Measurements from ENCODE around the gene MAP1B. TPM values are rescaled to one million over a fixed set of nuclear protein-coding genes. Genes with fewer than 3 reads are reported as not detected.

MAP1B gene
- total and polyA plus RNA-seq, 12 donors: 13.1 to 154 (median 90.0) TPM

GRCh38 chr5:72137826-72138409 is 30.6 kb downstream of the MAP1B start:
- no peak overlapping the region for H3K27ac ChIP-seq
- intact Hi-C loops (cut with DNase I): loop anchor here in 7 of 10 donors (1.0 to 10.0 kb wide), 6 partner anchors 107 to 174 kb away; no protein-coding TSS in a partner anchor

GRCh38 chr5:72138943-72139521 is 31.8 kb downstream of the MAP1B start:
- DNase-seq: no peak
- H3K4me1 ChIP-seq: peaks cover 0 to 78% (median 46%) of the 10 kb centered on the region in 9 donors
- H3K9me3 ChIP-seq: no peaks in the 10 kb centered on the region
- H3K36me3 ChIP-seq: no peaks in the 10 kb centered on the region
- H3K27ac ChIP-seq: peak overlapping the region in 8 of 10 donors; percentile 1 to 38 (median 18)
- peaks cover 0 to 12% (median 0%) of the 10 kb centered on the region in 7 donors for H3K27me3 ChIP-seq
- TF ChIP-seq, protein P1, sequence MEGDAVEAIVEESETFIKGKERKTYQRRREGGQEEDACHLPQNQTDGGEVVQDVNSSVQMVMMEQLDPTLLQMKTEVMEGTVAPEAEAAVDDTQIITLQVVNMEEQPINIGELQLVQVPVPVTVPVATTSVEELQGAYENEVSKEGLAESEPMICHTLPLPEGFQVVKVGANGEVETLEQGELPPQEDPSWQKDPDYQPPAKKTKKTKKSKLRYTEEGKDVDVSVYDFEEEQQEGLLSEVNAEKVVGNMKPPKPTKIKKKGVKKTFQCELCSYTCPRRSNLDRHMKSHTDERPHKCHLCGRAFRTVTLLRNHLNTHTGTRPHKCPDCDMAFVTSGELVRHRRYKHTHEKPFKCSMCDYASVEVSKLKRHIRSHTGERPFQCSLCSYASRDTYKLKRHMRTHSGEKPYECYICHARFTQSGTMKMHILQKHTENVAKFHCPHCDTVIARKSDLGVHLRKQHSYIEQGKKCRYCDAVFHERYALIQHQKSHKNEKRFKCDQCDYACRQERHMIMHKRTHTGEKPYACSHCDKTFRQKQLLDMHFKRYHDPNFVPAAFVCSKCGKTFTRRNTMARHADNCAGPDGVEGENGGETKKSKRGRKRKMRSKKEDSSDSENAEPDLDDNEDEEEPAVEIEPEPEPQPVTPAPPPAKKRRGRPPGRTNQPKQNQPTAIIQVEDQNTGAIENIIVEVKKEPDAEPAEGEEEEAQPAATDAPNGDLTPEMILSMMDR (IDR thresholded peaks at IDR 0.05): no peak
- ATAC-seq: peak in 5 of 8 donors; percentile 10 to 44 (median 34)
- no peak overlapping the region for H3K4me3 ChIP-seq
- 50 to 63% methylated on average over 8 of the region's 8 CpGs for WGBS, 2 donors
- intact Hi-C loops (cut with DNase I): loop anchor here in 7 of 10 donors (1.0 to 10.0 kb wide), 6 partner anchors 106 to 173 kb away; no protein-coding TSS in a partner anchor

More at GRCh38 chr5:72137826-72138409, 30.6 kb downstream of the MAP1B start:
- WGBS, 2 donors: 56 to 70% methylated on average over 2 of the region's 2 CpGs
- Histone ChIP-seq H3K27me3 (peaks cover 0 to 20% (median 0%) of the 10 kb centered on the region in 7 donors), H3K4me3 (no peak overlapping the region), H3K4me1 (peaks cover 0 to 80% (median 45%) of the 10 kb centered on the region in 9 donors), H3K36me3 (no peaks in the 10 kb centered on the region), H3K9me3 (no peaks in the 10 kb centered on the region)
- TF ChIP-seq, protein P1 (IDR thresholded peaks at IDR 0.05): peak; percentile 38 to 70 (median 57)
- DNase-seq (no peak), ATAC-seq (no peak)

DNA sequence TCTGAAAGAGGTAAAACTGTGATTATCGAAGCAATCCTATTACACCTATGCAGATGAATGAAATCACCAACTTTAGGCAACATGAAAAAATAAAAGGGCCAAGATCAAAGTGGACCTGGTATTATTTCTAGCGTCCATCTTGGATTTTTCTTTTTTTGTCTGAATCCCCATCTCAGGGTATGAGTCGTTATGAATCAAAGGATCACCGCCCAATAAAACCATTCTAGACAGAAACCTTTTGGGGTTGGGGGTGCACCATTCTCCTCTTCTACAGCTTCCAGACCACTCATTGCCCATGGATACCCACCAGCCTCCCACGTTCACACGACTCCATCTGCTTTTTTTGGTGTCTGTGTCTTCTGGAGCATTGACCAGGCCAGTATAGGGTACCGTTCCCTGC is 33.4 kb downstream of the MAP1B start:
- Histone ChIP-seq H3K4me3 (no peak overlapping the region), H3K4me1 (peaks cover 0 to 76% (median 36%) of the 10 kb centered on the region in 9 donors), H3K27ac (peak overlapping the region in 8 of 10 donors; percentile 30 to 77 (median 56)), H3K36me3 (peaks cover 0 to 3% (median 0%) of the 10 kb centered on the region in 9 donors), H3K9me3 (no peaks in the 10 kb centered on the region), H3K27me3 (peaks cover 0 to 9% (median 0%) of the 10 kb centered on the region in 7 donors)
- peak in 1 of 8 donors; percentile 29 for ATAC-seq
- intact Hi-C loops (cut with DNase I): loop anchor here in 7 of 10 donors (2.0 to 10.0 kb wide), 7 partner anchors 37 to 174 kb away; no protein-coding TSS in a partner anchor
- TF ChIP-seq, protein P1 (IDR thresholded peaks at IDR 0.05): no peak
- no peak for DNase-seq
- 96 to 98% methylated on average over 7 of the region's 7 CpGs for WGBS, 2 donors
